Panc1 (cell line): Measurements from ENCODE around the gene OR6B1.

Experiments used
- SIN3A ChIP-seq: IDR thresholded peaks from 2 replicates; pipeline ENCODE4 v1.6.1; 2012; ENCODE audit warnings: low read depth, mild to moderate bottlenecking, low read length, moderate library complexity, borderline replicate concordance; ENCODE audit not compliant: insufficient read depth
- TF ChIP-seq, protein P1 (sequence below): fragments of 450-650 bp; IDR thresholded peaks from 2 replicates; pipeline ENCODE4 v1.5.1; 2017; ENCODE audit warnings: mild to moderate bottlenecking

DNA sequence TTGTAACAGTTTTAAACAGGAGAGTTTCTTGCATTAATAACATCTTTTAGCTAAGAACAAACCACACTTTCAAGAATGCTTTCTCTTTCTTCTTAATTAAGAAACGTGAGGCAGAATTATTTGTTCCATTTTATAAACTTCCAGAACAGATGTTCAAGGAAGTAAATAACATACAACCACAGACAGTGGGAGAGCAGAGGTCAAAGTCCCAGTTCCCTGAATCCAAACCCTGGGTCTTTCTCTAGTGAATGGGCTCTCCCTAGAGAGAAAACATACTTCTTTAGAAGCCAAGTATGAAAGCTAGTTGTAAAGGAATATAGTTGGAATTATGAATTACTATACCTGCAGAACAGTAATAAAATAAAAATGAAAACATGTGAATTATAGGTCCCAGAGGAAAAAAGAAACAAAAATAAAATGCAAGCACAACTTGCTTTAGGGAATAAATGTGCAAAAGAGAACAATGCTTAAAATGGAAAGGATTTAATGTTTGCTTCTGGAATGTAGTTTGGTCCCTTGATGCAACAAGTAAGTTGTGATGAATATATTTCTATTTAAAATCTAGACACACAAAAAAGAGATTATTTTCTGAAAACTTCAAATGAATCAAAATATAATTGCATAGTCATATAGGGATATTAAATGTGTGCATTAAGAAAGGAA, 6.0 kb downstream of the OR6B1 start:
- no peak for TF ChIP-seq SIN3A
- TF ChIP-seq, protein P1, sequence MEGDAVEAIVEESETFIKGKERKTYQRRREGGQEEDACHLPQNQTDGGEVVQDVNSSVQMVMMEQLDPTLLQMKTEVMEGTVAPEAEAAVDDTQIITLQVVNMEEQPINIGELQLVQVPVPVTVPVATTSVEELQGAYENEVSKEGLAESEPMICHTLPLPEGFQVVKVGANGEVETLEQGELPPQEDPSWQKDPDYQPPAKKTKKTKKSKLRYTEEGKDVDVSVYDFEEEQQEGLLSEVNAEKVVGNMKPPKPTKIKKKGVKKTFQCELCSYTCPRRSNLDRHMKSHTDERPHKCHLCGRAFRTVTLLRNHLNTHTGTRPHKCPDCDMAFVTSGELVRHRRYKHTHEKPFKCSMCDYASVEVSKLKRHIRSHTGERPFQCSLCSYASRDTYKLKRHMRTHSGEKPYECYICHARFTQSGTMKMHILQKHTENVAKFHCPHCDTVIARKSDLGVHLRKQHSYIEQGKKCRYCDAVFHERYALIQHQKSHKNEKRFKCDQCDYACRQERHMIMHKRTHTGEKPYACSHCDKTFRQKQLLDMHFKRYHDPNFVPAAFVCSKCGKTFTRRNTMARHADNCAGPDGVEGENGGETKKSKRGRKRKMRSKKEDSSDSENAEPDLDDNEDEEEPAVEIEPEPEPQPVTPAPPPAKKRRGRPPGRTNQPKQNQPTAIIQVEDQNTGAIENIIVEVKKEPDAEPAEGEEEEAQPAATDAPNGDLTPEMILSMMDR = no peak
